ENCODE measurements around the gene KPNA4.

Gene KPNA4

GRCh38 chr3:160450846-160451245, 114.5 kb downstream of the KPNA4 start:
- no peak for DNase-seq (ENCODE audit: low read depth)

- peak; percentile 91 for DNase-seq (ENCODE audit: low read depth)
These were observed 115.5 kb downstream of the KPNA4 start, which contains the start of gene TRIM59 for GRCh38 chr3:160449636-160450598. Gene TRIM59 (minus strand): TSS chr3:160449786. CDS start chr3:160439183, 10,603 bp downstream.

- no peak for DNase-seq (ENCODE audit: low read depth)
These were observed 116.3 kb downstream of the KPNA4 start for GRCh38 chr3:160448845-160449635.

GRCh38 chr3:160447544-160447943, 117.8 kb downstream of the KPNA4 start:
- DNase-seq (ENCODE audit: low read depth), result no peak

- no peak for DNase-seq (ENCODE audit: low read depth)
These were observed 118.8 kb downstream of the KPNA4 start for GRCh38 chr3:160446522-160447056.

- no peak for DNase-seq (ENCODE audit: low read depth)
These were observed 119.5 kb downstream of the KPNA4 start for GRCh38 chr3:160445854-160446253.
